ENCODE measurements around the gene MESD. TPM values are rescaled to one million over a fixed set of nuclear protein-coding genes. Genes with fewer than 3 reads are reported as not detected.

Gene MESD
- 10 to 100 TPM; 17.3 to 19.4 TPM for total RNA-seq
- long read RNA-seq, full-length matches to known transcripts = 29 of 31 reads
- long read RNA-seq, partial matches to known transcripts = 1 of 31 reads
- long read RNA-seq, other reads (novel, unspliced or antisense) = 1 of 31 reads

GRCh38 chr15:80989518-80990478, at the start of gene MESD:
Gene MESD, minus strand, starts transcription at chr15:80989819. Its CDS starts 28 bp downstream, at chr15:80989791.
- ATAC-seq (peak; percentile 99), DNase-seq (peak; percentile 99)
- intact Hi-C loops (cut with DNase I) = loop anchor here in 1 of 2 donors (10.0 kb wide), 1 partner anchor 115 kb away; no protein-coding TSS in a partner anchor

GRCh38 chr15:81038975-81039607, 49.5 kb upstream of the MESD start:
- intact Hi-C loops (cut with DNase I) = no loop called here
- DNase-seq (no peak), ATAC-seq (peak; percentile 23 to 77)

- no peak for DNase-seq
- no peak for ATAC-seq
- intact Hi-C loops (cut with DNase I) = no loop called here
Observed at GRCh38 chr15:81037952-81038743, 48.5 kb upstream of the MESD start.

- intact Hi-C loops (cut with DNase I) = no loop called here
- DNase-seq = no peak
- no peak for ATAC-seq
Observed at GRCh38 chr15:81033508-81033907, 43.9 kb upstream of the MESD start.

GRCh38 chr15:81032818-81033217, 43.2 kb upstream of the MESD start:
- ATAC-seq (no peak), DNase-seq (no peak)
- intact Hi-C loops (cut with DNase I) = no loop called here

- no peak for DNase-seq
- no peak for ATAC-seq
- intact Hi-C loops (cut with DNase I) = no loop called here
Observed at GRCh38 chr15:81032355-81032754, 42.7 kb upstream of the MESD start.

- ATAC-seq = no peak
- intact Hi-C loops (cut with DNase I) = no loop called here
- no peak for DNase-seq
Observed at GRCh38 chr15:81031203-81031602, 41.6 kb upstream of the MESD start.

- intact Hi-C loops (cut with DNase I) = no loop called here
- ATAC-seq (peak in 1 of 2 donors; percentile 14), DNase-seq (no peak)
Observed at GRCh38 chr15:81030301-81030750, 40.7 kb upstream of the MESD start.

GRCh38 chr15:81029414-81030300, 40.0 kb upstream of the MESD start:
- ATAC-seq = peak in 1 of 2 donors; percentile 53
- DNase-seq = no peak
- intact Hi-C loops (cut with DNase I) = no loop called here

GRCh38 chr15:81026836-81027599, 37.4 kb upstream of the MESD start:
- ATAC-seq (no peak), DNase-seq (no peak)
- intact Hi-C loops (cut with DNase I) = no loop called here

GRCh38 chr15:81025721-81026370, 36.2 kb upstream of the MESD start:
- no peak for ATAC-seq
- DNase-seq = no peak
- intact Hi-C loops (cut with DNase I) = no loop called here

GRCh38 chr15:81024936-81025335, 35.3 kb upstream of the MESD start:
- intact Hi-C loops (cut with DNase I) = no loop called here
- ATAC-seq (peak in 1 of 2 donors; percentile 31), DNase-seq (no peak)

GRCh38 chr15:81024265-81024872, 34.8 kb upstream of the MESD start:
- ATAC-seq (peak in 1 of 2 donors; percentile 53), DNase-seq (no peak)
- intact Hi-C loops (cut with DNase I) = no loop called here

- ATAC-seq (peak; percentile 95 to 96), DNase-seq (peak; percentile 84)
- intact Hi-C loops (cut with DNase I) = no loop called here
Observed at GRCh38 chr15:81023483-81024264, 34.1 kb upstream of the MESD start.

- DNase-seq (no peak), ATAC-seq (no peak)
- intact Hi-C loops (cut with DNase I) = no loop called here
Observed at GRCh38 chr15:81021321-81021720, 31.7 kb upstream of the MESD start.

- no peak for DNase-seq
- intact Hi-C loops (cut with DNase I) = no loop called here
- no peak for ATAC-seq
Observed at GRCh38 chr15:81018197-81018596, 28.6 kb upstream of the MESD start.
